Esophagus squamous epithelium (tissue), 4 donors: ENCODE measurements around the gene PLCB3.

Experiments
- POLR2A ChIP-seq, 4 donors: fragments of 450-650 bp; IDR thresholded peaks; one replicate each; pipeline ENCODE4 v1.6.1; 2017; ENCODE audit warnings: antibody characterized with exemption in 4 of 4, mild to moderate bottlenecking in 4 of 4, moderate library complexity in 3 of 4
- TF ChIP-seq, protein P1 (sequence below), 6 experiments: fragments of 450-650 bp in 4 of 6; fragments of 200-600 bp in 2 of 6; sonication (generic) in 2 of 6; IDR thresholded peaks; one replicate each; pipeline ENCODE4 v1.5.1; 2016 to 2019; ENCODE audit warnings: antibody characterized with exemption in 6 of 6, mild to moderate bottlenecking in 4 of 6, moderate library complexity in 4 of 6

DNA sequence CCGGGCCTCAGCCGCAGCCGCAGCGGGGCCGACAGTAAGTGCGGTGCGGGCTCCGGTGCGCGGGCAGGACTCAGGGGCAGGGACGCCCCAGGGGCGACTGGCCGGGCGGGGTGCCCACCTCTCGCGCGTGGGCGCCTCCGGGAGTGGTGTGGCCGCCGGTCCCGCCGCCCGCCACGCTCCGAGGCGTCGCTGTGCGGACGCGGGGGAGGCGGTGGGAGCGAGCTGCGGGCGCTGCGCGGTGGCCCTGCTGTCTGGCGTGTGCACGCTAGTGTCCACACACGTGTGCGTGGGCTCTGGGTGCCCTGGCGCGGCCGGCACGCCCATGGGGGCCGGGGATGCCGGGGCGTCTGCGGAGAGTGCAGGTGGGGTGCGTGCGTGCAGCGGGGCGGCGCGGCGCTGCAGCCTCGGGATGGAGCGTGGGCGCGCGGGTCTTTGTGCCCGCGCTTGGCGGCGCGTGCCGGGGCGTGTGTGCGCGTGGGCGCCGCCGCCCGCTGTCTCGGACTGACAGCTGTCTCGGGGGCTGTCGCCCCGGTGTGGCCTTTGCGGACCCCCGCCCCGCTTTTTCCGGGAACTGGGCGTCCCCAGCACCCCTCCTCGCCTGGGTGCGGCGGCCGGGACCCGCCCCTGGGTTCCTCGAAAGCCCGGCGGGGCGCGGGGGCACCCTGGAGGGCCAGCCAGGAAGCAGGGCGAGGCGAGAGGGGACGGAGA is 40.6 kb downstream of the PLCB3 start:
- no peak for TF ChIP-seq POLR2A (IDR thresholded peaks at IDR 0.05)
- TF ChIP-seq, protein P1, sequence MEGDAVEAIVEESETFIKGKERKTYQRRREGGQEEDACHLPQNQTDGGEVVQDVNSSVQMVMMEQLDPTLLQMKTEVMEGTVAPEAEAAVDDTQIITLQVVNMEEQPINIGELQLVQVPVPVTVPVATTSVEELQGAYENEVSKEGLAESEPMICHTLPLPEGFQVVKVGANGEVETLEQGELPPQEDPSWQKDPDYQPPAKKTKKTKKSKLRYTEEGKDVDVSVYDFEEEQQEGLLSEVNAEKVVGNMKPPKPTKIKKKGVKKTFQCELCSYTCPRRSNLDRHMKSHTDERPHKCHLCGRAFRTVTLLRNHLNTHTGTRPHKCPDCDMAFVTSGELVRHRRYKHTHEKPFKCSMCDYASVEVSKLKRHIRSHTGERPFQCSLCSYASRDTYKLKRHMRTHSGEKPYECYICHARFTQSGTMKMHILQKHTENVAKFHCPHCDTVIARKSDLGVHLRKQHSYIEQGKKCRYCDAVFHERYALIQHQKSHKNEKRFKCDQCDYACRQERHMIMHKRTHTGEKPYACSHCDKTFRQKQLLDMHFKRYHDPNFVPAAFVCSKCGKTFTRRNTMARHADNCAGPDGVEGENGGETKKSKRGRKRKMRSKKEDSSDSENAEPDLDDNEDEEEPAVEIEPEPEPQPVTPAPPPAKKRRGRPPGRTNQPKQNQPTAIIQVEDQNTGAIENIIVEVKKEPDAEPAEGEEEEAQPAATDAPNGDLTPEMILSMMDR (IDR thresholded peaks at IDR 0.05): no peak
